Ovary (tissue), 9 donors: ENCODE measurements around the gene PIGX. TPM values are rescaled to one million over a fixed set of nuclear protein-coding genes. Genes with fewer than 3 reads are reported as not detected.

ENCODE experiments used
- DNase-seq, 5 donors: peaks; one replicate each; pipeline ENCODE4 v3.0.0-alpha.2; 2019 to 2020
- H3K27ac ChIP-seq, 2 donors: fragments of 200-600 bp; one replicate each; pipeline versions ENCODE4 v1.5.1 to v1.8.0; 2019 to 2022
- H3K27me3 ChIP-seq: fragments of 200-600 bp; one replicate; pipeline ENCODE4 v1.8.0; 2022
- H3K36me3 ChIP-seq: fragments of 200-600 bp; sonication (generic); one replicate; pipeline ENCODE4 v1.5.1; 2019
- H3K4me1 ChIP-seq: one replicate; pipeline ENCODE4 v1.8.1; 2013; ENCODE audit warnings: mild to moderate bottlenecking, moderate library complexity; ENCODE audit not compliant: insufficient read depth
- H3K4me3 ChIP-seq: fragments of 200-600 bp; sonication (generic); one replicate; pipeline ENCODE4 v1.5.1; 2017
- H3K9me3 ChIP-seq, 2 donors: fragments of 200-600 bp in 1 of 2; sonication (generic) in 1 of 2; one replicate each; pipeline versions ENCODE4 v1.5.1 to v1.8.1; 2013 to 2019; ENCODE audit warnings: mild to moderate bottlenecking in 1 of 2, moderate library complexity in 1 of 2
- CTCF ChIP-seq, 3 donors: fragments of 450-650 bp in 2 of 3; fragments of 200-600 bp in 1 of 3; IDR thresholded peaks; one replicate each; pipeline versions ENCODE4 v1.5.1 to v1.8.0; 2016 to 2022; ENCODE audit warnings: antibody characterized with exemption in 3 of 3, mild to moderate bottlenecking in 1 of 3
- EP300 ChIP-seq: sonication (generic); formaldehyde crosslinking; IDR thresholded peaks from one replicate; pipeline ENCODE4 v1.6.1; 2017; ENCODE audit warnings: antibody characterized with exemption
- POLR2A ChIP-seq: fragments of 450-650 bp; IDR thresholded peaks from one replicate; pipeline ENCODE4 v1.6.1; 2017; ENCODE audit warnings: antibody characterized with exemption, mild to moderate bottlenecking, moderate library complexity
- WGBS, 3 donors: extraction: QIAGEN DNeasy Blood & Tissue Kit in 1 of 3; methylation state at CpG; one replicate each; pipeline versions ENCODE4 v1.1.5 to v1.1.7; 2013 to 2017; 5-methylcytosine and 5-hydroxymethylcytosine counted together
- intact Hi-C, 4 donors: fragments of 100-400 bp; cut with DNase I; formaldehyde crosslinking; loops; one replicate each; pipeline versions ENCODE4 v1.11.0 to v1.15.1; 2022 to 2023
- polyA plus RNA-seq, 2 donors: library from polyadenylated mRNA; stranded (reverse); fragments of 200-250 nt in 1 of 2; fragments of 350-450 nt in 1 of 2; fragmentation: Illumina TruSeq in 1 of 2; extraction: RNeasy Lipid Tissue Mini Kit (QIAGEN cat#74804) in 1 of 2; gene quantifications; one replicate each; pipeline ENCODE4 v1.2.3, GENCODE V29; 2013 to 2014
- total RNA-seq, 7 donors: library from RNA; depleted of rRNA in 2 of 7; stranded (reverse); fragments of >200 nt in 2 of 7; fragmentation: NEBNext Ultra II Directional in 3 of 7; extraction: Animal tissue kit (Norgen Biotek cat#: 25700) in 3 of 7; gene quantifications; one replicate each; pipeline versions ENCODE4 v1.1.0 to v1.2.4, GENCODE V29; 2016 to 2023
- donor health status: DM: no; HTN: no; CAD: no; lungs with moderate emphysema.
- donor health status: DM: no; HTN: no; CAD: no.
- donor health status: Bipolar disorder and iron deficiency.
- donor health status: DM: yes; HTN: yes; CAD: no.
- donor health status: DM: no; HTN: no; CAD: no.
- donor health status: DM: yes; HTN: yes; CAD: no.

Gene PIGX
- total and polyA plus RNA-seq, 9 donors, result 9.4 to 22.4 (median 17.8) TPM

- Histone ChIP-seq H3K27ac (no peak overlapping the region), H3K36me3 (no peaks in the 10 kb centered on the region), H3K4me3 (no peak overlapping the region), H3K4me1 (no peaks in the 10 kb centered on the region), H3K9me3 (no peaks in the 10 kb centered on the region), H3K27me3 (no peaks in the 10 kb centered on the region)
- intact Hi-C loops, result no loop called here
- no peak for DNase-seq
- TF ChIP-seq EP300 (no peak), POLR2A (no peak), CTCF (IDR thresholded peaks at IDR 0.05) (no peak)
- WGBS, 3 donors, result 88 to 89% (median 89%) methylated on average over 14 of the region's 14 CpGs
These were observed 44.9 kb upstream of the PIGX start for GRCh38 chr3:196667056-196667825.

DNA sequence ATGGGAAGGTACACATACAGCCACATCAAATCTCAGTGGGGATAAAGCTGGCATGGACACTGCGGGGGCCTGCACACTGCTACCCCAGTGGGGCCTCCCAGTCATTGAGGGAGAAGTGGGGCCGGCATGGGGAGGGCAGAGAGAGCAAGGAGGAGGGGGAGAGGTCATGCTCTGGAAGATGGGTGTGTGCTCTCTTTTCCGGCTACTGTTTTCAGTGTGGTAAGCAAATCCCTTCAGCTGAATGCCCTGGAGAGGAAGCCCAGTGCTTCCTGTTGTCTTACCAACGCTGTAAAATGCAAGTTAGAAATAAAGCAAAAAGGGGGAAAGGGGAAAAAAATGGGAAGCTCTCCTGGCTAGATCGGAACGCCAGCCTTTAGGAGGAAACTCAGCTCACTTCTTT lies 41.8 kb upstream of the PIGX start:
- 38 to 40% (median 39%) methylated on average over 6 of the region's 6 CpGs for WGBS, 3 donors
- DNase-seq, result no peak

DNA sequence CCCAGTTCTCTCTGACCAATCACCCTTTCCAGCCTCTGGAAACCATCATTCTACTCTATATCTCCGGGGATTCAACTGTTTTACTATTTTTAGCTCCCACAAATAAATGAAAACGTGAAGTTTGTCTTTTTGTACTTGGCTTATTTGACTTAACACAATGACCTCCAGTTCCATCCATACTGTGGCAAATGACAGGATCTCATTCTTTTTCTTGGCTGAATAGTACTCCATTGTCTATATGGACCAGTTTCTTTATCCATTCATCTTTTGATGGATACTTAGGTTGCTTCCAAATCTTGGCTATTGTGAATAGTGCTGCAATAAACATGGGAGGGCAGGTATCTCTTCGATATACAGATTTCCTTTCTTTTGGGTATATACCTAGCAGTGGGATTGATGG lies 38.5 kb upstream of the PIGX start:
- no peak overlapping the region for H3K4me3 ChIP-seq
- TF ChIP-seq POLR2A (no peak), CTCF (IDR thresholded peaks at IDR 0.05) (no peak), EP300 (no peak)
- WGBS, 3 donors, result 77 to 82% (median 81%) methylated on average over 3 of the region's 3 CpGs
- H3K36me3 ChIP-seq, result no peaks in the 10 kb centered on the region
- H3K4me1 ChIP-seq, result no peaks in the 10 kb centered on the region
- intact Hi-C loops, result no loop called here
- no peaks in the 10 kb centered on the region for H3K9me3 ChIP-seq
- no peak overlapping the region for H3K27ac ChIP-seq
- H3K27me3 ChIP-seq, result no peaks in the 10 kb centered on the region
- DNase-seq, result no peak

More for the DNA sequence above, 41.8 kb upstream of the PIGX start:
- TF ChIP-seq EP300 (no peak), POLR2A (no peak), CTCF (IDR thresholded peaks at IDR 0.05) (no peak)
- no peaks in the 10 kb centered on the region for H3K27me3 ChIP-seq
- no peaks in the 10 kb centered on the region for H3K4me1 ChIP-seq
- no peaks in the 10 kb centered on the region for H3K9me3 ChIP-seq
- H3K27ac ChIP-seq, result no peak overlapping the region
- H3K36me3 ChIP-seq, result no peaks in the 10 kb centered on the region
- no peak overlapping the region for H3K4me3 ChIP-seq
- intact Hi-C loops, result no loop called here

DNA sequence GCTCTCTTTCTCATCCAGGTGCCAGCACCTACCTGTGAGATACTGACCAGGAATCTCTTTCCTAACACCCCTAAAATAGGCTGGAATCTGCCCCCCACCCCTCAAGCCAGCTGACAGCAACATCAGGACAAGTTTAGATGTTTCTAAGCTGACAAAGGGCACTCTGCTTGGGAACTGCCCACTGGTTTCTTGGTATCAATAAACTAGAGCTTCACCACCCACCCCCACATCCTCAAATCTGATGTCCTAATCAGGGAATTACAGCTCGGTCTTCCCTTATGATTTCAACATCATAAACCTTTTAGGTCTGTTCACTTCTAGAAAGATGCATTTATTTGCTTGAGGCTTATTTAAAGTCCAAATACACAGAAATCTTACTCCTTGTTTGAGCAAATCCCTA lies 34.8 kb upstream of the PIGX start:
- intact Hi-C loops, result no loop called here
- H3K36me3 ChIP-seq, result no peaks in the 10 kb centered on the region
- no peak for DNase-seq
- H3K27ac ChIP-seq, result no peak overlapping the region
- no peaks in the 10 kb centered on the region for H3K27me3 ChIP-seq
- no peaks in the 10 kb centered on the region for H3K9me3 ChIP-seq
- no peaks in the 10 kb centered on the region for H3K4me1 ChIP-seq
- 20 to 39% (median 26%) methylated on average over 1 of the region's 1 CpG for WGBS, 3 donors
- TF ChIP-seq CTCF (IDR thresholded peaks at IDR 0.05), result no peak
- TF ChIP-seq EP300, result no peak
- TF ChIP-seq POLR2A, result no peak
- H3K4me3 ChIP-seq, result no peak overlapping the region
